Prostate gland (tissue), 2 donors: Measurements from ENCODE around the gene PCDHGA11. TPM values are rescaled to one million over a fixed set of nuclear protein-coding genes. Genes with fewer than 3 reads are reported as not detected.
"Not testable (repeated sequence)": the region's sequence is repeated elsewhere in the genome, so short reads cannot be mapped to it uniquely, and the experiment has no call there.

Experiments
- DNase-seq: peaks from one replicate; pipeline ENCODE4 v3.0.0-alpha.2; 2019; ENCODE audit warnings: low spot score
- H3K27ac ChIP-seq, 2 donors: fragments of 200-600 bp; sonication (generic); 2 replicates each; pipeline ENCODE4 v1.5.1; 2017 to 2019
- H3K27me3 ChIP-seq: fragments of 200-600 bp; sonication (generic); replicated peaks from 2 replicates; pipeline ENCODE4 v1.5.1; 2019; ENCODE audit not compliant: insufficient read depth
- H3K36me3 ChIP-seq, 2 donors: fragments of 200-600 bp; sonication (generic); 1 replicate in 1 of 2; 2 replicates in 1 of 2; pipeline versions ENCODE4 v1.5.1 to v1.8.1; 2017 to 2019
- H3K4me1 ChIP-seq: fragments of 200-600 bp; sonication (generic); replicated peaks from 2 replicates; pipeline ENCODE4 v1.5.1; 2019
- H3K4me3 ChIP-seq, 2 donors: fragments of 200-600 bp; sonication (generic); 2 replicates each; pipeline ENCODE4 v1.5.1; 2017 to 2019
- H3K9me3 ChIP-seq: fragments of 200-600 bp; sonication (generic); 2 replicates; pipeline ENCODE4 v1.5.1; 2017
- CTCF ChIP-seq, 4 experiments: fragments of 200-600 bp in 2 of 4; fragments of 450-650 bp in 2 of 4; sonication (generic) in 2 of 4; IDR thresholded peaks; 1 replicate in 3 of 4; 2 replicates in 1 of 4; pipeline ENCODE4 v1.5.1; 2016 to 2019; ENCODE audit warnings: antibody characterized with exemption in 4 of 4, mild to moderate bottlenecking in 2 of 4, moderate library complexity in 2 of 4
- POLR2A ChIP-seq: fragments of 450-650 bp; IDR thresholded peaks from one replicate; pipeline ENCODE4 v1.6.1; 2016; ENCODE audit warnings: antibody characterized with exemption, mild to moderate bottlenecking
- POLR2AphosphoS5 ChIP-seq: sonication (generic); formaldehyde crosslinking; IDR thresholded peaks from one replicate; pipeline ENCODE4 v1.6.1; 2017; ENCODE audit warnings: antibody characterized with exemption
- WGBS: methylation state at CpG from one replicate; pipeline ENCODE4 v1.1.5; 2018; 5-methylcytosine and 5-hydroxymethylcytosine counted together
- intact Hi-C: fragments of 100-400 bp; cut with DNase I; formaldehyde crosslinking; loops from one replicate; pipeline ENCODE4 v1.14.2; 2022
- total RNA-seq, 2 donors: library from RNA; depleted of rRNA; stranded (reverse); fragments of >200 nt; gene quantifications; one replicate each; pipeline ENCODE4 v1.1.0, GENCODE V29; 2016

PCDHGA11 gene
- total RNA-seq, 2 donors from 2014 or later, result 2.9 to 3.4 TPM

- H3K4me3 ChIP-seq, result no peak overlapping the region
- H3K27me3 ChIP-seq, result peaks cover 4% of the 10 kb centered on the region
- no peaks in the 10 kb centered on the region for H3K4me1 ChIP-seq
- no peaks in the 10 kb centered on the region for H3K9me3 ChIP-seq
- no peak for DNase-seq
- H3K27ac ChIP-seq, result no peak overlapping the region
- H3K36me3 ChIP-seq, result no peaks in the 10 kb centered on the region
- intact Hi-C loops, result no loop called here
- 42% methylated on average over 10 of the region's 10 CpGs for WGBS
- TF ChIP-seq POLR2A (no peak), POLR2AphosphoS5 (no peak), CTCF (IDR thresholded peaks at IDR 0.05) (no peak)
These were observed 32.2 kb upstream of the PCDHGA11 start for GRCh38 chr5:141388661-141389060.

- 35% methylated on average over 77 of the region's 77 CpGs for WGBS
- Histone ChIP-seq H3K27ac (no peak overlapping the region), H3K36me3 (no peaks in the 10 kb centered on the region), H3K27me3 (peaks cover 4% of the 10 kb centered on the region), H3K9me3 (no peaks in the 10 kb centered on the region), H3K4me3 (no peak overlapping the region), H3K4me1 (no peaks in the 10 kb centered on the region)
- TF ChIP-seq CTCF (IDR thresholded peaks at IDR 0.05) (no peak), POLR2A (no peak), POLR2AphosphoS5 (no peak)
- intact Hi-C loops, result no loop called here
- no peak for DNase-seq
These were observed 31.5 kb upstream of the PCDHGA11 start for GRCh38 chr5:141389153-141390042.

GRCh38 chr5:141392429-141393198, 28.2 kb upstream of the PCDHGA11 start, which contains the start of gene PCDHGA8:
Gene PCDHGA8, plus strand, starts transcription at chr5:141392633. Its CDS starts 181 bp downstream, at chr5:141392814.
- no peak within 1 kb of the TSS for H3K4me3 ChIP-seq
- H3K36me3 ChIP-seq, result no peaks in the 10 kb centered on the region
- WGBS, result 26% methylated on average over 38 of the region's 38 CpGs
- no peak within 1 kb of the TSS for H3K27ac ChIP-seq
- H3K9me3 ChIP-seq, result no peaks in the 10 kb centered on the region
- intact Hi-C loops, result no loop called here
- DNase-seq, result no peak
- TF ChIP-seq POLR2A (no peak), CTCF (IDR thresholded peaks at IDR 0.05) (no peak), POLR2AphosphoS5 (no peak)
- H3K4me1 ChIP-seq, result no peaks in the 10 kb centered on the region
- peaks cover 6% of the 10 kb centered on the region for H3K27me3 ChIP-seq

- TF ChIP-seq CTCF (IDR thresholded peaks at IDR 0.05) (no peak), POLR2A (no peak), POLR2AphosphoS5 (no peak)
- no peak for DNase-seq
- no peaks in the 10 kb centered on the region for H3K36me3 ChIP-seq
- H3K27ac ChIP-seq, result no peak overlapping the region
- no peak overlapping the region for H3K4me3 ChIP-seq
- 35% methylated on average over 21 of the region's 21 CpGs for WGBS
- intact Hi-C loops, result no loop called here
- H3K9me3 ChIP-seq, result no peaks in the 10 kb centered on the region
- H3K27me3 ChIP-seq, result peaks cover 6% of the 10 kb centered on the region
- H3K4me1 ChIP-seq, result no peaks in the 10 kb centered on the region
These were observed 27.6 kb upstream of the PCDHGA11 start for GRCh38 chr5:141393267-141393666.

GRCh38 chr5:141394401-141395187, 26.3 kb upstream of the PCDHGA11 start:
- H3K9me3 ChIP-seq, H3K27me3 ChIP-seq, H3K4me1 ChIP-seq, H3K27ac ChIP-seq, H3K36me3 ChIP-seq, DNase-seq, H3K4me3 ChIP-seq, intact Hi-C loops: not testable (repeated sequence)
- 29% methylated on average over 40 of the region's 53 CpGs for WGBS
